ENCODE measurements around the gene SLC19A3.

- TF ChIP-seq CTCF (IDR thresholded peaks at IDR 0.05) (no peak), POLR2A (IDR thresholded peaks at IDR 0.05) (no peak)
Observed at GRCh38 chr2:227703280-227703732, 14.5 kb downstream of the SLC19A3 start.
